PC-3 (cell line): Measurements from ENCODE around the gene ERGIC1.

Experiments used
- EZH2 ChIP-seq: fragments of 300-600 bp; sonication (generic); IDR thresholded peaks from one replicate; pipeline ENCODE4 v1.6.1; 2017; ENCODE audit warnings: antibody characterized with exemption, mild to moderate bottlenecking, low read length; ENCODE audit not compliant: unreplicated experiment
- TF ChIP-seq, protein P1 (sequence below): fragments of 300-600 bp; sonication (generic); conservative IDR thresholded peaks from 2 replicates; pipeline ENCODE4 v1.5.1; 2017; ENCODE audit warnings: antibody characterized with exemption, low read depth, mild to moderate bottlenecking, low read length

DNA sequence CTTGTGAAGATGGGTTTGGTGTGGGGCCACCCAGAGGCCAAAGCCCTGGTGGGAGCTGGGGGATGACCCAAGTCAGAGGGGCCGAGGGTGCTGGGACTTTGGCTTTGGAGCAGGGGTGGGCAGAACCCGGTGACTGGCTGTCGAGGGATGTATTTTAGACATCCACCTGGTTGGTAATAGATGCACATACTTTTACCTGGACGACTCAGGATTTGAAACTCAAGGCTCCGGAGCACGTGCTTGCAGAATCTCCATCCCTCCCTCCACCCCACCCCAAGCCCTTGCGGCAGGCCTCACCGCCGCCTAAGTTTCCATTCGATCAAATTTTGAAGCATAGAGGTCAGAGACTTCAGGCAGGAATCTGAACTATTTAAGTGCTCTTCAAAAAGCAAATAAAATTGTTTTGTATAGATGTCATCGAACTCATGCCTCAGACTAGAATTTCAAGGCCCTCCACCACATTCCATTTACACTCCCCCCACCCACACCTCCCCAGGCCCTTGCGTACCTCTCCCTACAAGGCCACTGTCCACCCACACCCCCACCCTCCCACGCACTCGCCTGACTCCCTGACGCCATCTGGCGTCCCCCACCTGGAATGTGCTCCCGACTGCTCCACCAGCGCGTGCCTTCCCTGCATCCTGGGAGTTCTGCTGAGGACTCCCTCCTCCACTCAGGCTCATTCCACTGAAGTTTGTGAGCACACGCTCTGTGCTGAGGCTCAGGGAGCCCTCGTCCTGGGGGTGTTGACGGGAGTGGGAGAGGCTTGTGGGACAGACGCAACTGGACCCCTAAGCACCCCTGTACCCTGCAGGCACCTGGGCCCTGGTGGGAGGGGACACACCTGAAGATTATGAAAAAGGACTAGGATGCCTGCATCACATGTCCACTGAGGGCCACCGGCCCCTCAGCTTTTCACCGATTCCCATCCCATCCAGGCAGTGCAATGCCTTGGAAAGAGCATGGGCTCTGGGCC lies 68.7 kb downstream of the ERGIC1 start:
- TF ChIP-seq, protein P1, sequence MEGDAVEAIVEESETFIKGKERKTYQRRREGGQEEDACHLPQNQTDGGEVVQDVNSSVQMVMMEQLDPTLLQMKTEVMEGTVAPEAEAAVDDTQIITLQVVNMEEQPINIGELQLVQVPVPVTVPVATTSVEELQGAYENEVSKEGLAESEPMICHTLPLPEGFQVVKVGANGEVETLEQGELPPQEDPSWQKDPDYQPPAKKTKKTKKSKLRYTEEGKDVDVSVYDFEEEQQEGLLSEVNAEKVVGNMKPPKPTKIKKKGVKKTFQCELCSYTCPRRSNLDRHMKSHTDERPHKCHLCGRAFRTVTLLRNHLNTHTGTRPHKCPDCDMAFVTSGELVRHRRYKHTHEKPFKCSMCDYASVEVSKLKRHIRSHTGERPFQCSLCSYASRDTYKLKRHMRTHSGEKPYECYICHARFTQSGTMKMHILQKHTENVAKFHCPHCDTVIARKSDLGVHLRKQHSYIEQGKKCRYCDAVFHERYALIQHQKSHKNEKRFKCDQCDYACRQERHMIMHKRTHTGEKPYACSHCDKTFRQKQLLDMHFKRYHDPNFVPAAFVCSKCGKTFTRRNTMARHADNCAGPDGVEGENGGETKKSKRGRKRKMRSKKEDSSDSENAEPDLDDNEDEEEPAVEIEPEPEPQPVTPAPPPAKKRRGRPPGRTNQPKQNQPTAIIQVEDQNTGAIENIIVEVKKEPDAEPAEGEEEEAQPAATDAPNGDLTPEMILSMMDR = peak; percentile 62
- TF ChIP-seq EZH2 = no peak
